HG03558 (cell line): Measurements from ENCODE around the gene TNFSF8.

Experiments
- ATAC-seq: cut with Tn5 transposase; IDR thresholded peaks from one replicate; pipeline ENCODE4 v1.9.1; 2021; ENCODE audit warnings: moderate number of reproducible peaks; ENCODE audit not compliant: unreplicated experiment; ENCODE audit errors: extremely low read depth

TNFSF8 gene

GRCh38 chr9:114883709-114884108, 46.7 kb downstream of the TNFSF8 start:
- ATAC-seq, result no peak

GRCh38 chr9:114880291-114880745, 50.1 kb downstream of the TNFSF8 start:
- no peak for ATAC-seq

GRCh38 chr9:114878879-114879564, 51.4 kb downstream of the TNFSF8 start:
- no peak for ATAC-seq

DNA sequence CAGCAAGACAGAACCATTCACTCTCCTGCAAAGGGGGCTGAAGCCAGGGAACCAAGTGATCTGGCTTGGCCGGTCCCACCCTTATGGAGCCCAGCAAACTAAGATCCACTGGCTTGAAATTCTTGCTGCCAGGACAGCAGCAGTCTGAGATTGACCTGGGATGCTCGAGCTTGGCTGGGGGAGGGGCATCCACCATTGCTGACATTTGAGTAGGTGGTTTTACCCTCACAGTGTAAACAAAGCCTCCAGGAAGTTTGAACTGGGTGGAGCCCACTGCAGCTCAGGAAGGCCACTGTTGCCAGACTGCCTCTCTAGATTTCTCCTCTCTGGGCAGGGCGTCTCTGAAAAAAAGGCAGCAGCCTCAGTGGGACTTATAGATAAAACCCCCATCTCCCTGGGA, 60.5 kb downstream of the TNFSF8 start:
- ATAC-seq, result no peak

GRCh38 chr9:114869378-114869777, 61.0 kb downstream of the TNFSF8 start:
- no peak for ATAC-seq

GRCh38 chr9:114867327-114867726, 63.1 kb downstream of the TNFSF8 start:
- no peak for ATAC-seq

GRCh38 chr9:114864471-114864870, 65.9 kb downstream of the TNFSF8 start:
- ATAC-seq, result no peak

- no peak for ATAC-seq
Measured at GRCh38 chr9:114861922-114862605, 68.3 kb downstream of the TNFSF8 start.

DNA sequence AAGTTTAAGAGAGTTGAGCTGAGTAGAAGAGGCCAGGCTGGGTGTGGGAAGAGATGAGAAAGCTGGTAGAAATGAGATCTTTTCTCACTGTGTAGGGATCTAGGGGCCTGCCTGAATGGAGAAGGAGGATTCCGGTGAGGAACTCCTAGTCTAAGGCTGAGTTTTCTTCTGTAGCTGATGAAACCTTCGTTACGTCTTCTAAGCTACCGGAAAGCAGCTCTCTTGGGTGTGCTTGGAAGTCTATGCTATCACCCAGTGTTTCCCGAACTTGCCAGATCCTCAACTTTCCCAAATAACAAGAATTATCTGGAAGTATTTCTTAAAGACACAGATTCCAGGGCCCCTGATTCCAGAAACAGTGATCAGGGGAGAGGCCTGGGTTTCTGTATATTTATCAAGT, 69.1 kb downstream of the TNFSF8 start:
- no peak for ATAC-seq

DNA sequence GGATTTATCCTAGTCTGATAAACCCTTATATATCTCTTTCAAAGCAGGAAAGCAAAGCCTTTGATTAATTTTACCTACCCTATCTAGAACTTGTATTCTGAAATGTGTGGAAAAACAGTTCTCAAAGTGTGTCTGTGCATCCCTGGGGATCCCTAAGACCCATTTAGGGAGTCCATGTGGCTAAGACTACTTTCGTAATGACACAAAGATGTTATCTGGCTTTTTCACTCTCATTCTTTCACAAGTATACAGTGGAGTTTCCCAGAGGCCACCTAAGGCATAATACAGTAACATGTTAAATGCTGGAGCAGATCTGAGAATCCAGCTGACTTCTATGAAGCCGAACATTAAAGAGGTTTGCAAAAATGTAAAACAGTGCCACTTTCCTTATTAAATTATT, 70.2 kb downstream of the TNFSF8 start:
- ATAC-seq, result no peak

- ATAC-seq, result no peak
Measured at GRCh38 chr9:114856942-114857315, 73.5 kb downstream of the TNFSF8 start.

GRCh38 chr9:114856215-114856941, 74.0 kb downstream of the TNFSF8 start:
- no peak for ATAC-seq

GRCh38 chr9:114855488-114855887, 74.9 kb downstream of the TNFSF8 start:
- ATAC-seq, result no peak

- no peak for ATAC-seq
Measured at GRCh38 chr9:114854736-114855355, 75.5 kb downstream of the TNFSF8 start.

DNA sequence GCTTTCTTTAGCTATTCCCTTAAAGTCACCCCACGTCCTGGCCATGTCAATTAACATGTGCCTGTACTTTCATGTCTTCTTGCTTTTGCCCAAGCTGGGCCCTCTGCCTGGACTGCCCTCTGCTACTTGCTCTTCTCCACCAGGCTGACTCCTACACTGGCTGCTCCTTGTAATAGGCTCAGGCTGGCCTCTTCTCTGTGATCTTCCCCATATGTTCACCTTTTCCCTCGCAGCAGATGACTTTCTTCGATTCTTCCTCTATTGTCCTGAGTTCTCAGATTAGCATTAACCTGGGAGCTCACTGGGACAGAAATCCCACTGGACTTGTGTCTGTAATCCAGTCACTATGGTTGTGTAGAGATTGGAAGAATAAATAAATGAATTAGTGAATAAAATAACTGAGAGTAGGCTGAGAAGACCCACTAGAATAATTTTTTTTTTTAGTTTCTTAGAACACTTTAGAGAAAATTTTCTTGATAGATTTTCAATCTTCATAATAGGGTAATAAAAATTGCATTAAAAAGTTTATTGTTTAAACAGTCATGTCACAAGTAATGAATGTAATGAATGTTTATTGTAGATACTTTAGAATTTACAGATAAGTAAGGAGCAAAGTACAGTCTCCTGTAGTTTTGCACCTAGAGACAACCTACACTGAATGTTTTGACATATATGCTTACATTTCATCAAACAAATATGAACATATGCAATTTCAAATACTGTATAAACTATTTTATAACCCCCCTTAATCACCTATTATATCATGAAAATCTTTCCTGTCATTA, 77.1 kb downstream of the TNFSF8 start:
- ATAC-seq, result no peak

DNA sequence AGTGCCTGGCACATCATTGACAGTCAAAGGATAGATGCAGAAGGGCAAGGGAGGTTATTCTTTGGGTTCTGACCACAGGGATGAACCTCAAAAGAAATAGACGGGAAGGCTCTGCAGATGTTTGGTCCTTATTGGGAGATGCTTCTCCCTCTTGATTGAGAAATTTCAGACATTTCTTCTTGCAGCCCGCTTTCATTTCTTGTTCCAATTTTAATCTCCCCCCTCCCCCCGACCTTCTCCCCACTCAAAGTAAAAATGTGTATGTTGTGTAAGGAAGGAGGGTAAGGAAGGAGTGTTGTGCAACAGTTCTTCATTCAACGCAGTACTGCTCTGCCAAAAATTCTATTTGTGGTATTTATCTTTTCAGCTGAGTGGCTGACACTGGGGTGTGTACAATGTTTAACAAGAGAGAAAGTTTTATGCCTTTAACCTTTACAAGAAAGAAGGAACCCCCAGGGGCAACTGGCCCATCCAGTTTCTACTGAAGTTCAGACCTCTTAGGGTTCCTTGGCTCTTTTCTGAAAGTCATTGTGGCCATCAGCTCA, 78.3 kb downstream of the TNFSF8 start:
- ATAC-seq, result no peak

- no peak for ATAC-seq
Measured at GRCh38 chr9:114851306-114851705, 79.1 kb downstream of the TNFSF8 start.
